Measurements from ENCODE around the gene RBM39.
"Not testable (repeated sequence)": the region's sequence is repeated elsewhere in the genome, so short reads cannot be mapped to it uniquely, and the experiment has no call there.

RBM39 gene

DNA sequence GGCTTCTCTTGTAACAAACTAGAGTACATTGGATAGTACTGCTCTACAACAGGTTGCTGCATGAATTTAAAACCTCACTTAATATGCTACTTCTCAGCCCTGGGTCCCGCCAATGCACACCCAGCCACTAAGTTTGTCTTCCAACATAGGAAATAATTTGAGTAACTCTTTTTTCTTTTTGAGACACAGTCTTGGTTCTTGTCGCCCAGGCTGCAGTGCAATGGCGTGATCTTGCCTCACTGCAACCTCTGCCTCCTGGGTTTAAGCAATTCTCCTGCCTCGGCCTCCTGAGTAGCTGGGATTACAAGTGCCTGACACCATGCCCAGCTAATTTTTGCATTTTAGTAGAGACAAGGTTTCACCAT is 18.8 kb downstream of the RBM39 start:
- H3K9me3 Mint-ChIP-seq, H3K27ac Mint-ChIP-seq, H3K4me3 Mint-ChIP-seq, H3K27me3 Mint-ChIP-seq: not testable (repeated sequence)
- Mint-ChIP-seq H3K4me1 (peaks cover 34% of the 10 kb centered on the region), H3K36me3 (peaks cover 19% of the 10 kb centered on the region)

DNA sequence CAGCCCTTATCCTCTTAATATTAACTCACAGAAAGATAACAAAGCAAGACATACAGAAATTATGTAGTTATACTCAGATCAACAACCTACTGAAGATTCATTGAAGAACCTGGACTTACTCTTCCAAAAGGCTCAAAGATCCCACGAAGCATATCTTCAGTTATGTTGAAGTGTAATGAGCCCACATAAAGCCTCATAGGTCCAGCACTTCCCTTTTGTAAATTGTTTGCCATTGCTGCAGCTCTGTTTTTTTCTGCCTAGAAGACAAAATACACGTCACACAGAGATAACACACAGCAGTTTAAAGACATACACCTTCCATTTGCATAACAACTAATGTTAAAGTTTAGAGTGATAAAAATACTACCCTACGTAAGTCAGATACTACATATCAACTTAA is 20.4 kb downstream of the RBM39 start:
- Mint-ChIP-seq H3K27me3 (no peaks in the 10 kb centered on the region), H3K4me3 (peak overlapping the region; percentile 19), H3K9me3 (no peaks in the 10 kb centered on the region), H3K4me1 (peaks cover 43% of the 10 kb centered on the region), H3K36me3 (peaks cover 21% of the 10 kb centered on the region), H3K27ac (peak overlapping the region; percentile 77)

DNA sequence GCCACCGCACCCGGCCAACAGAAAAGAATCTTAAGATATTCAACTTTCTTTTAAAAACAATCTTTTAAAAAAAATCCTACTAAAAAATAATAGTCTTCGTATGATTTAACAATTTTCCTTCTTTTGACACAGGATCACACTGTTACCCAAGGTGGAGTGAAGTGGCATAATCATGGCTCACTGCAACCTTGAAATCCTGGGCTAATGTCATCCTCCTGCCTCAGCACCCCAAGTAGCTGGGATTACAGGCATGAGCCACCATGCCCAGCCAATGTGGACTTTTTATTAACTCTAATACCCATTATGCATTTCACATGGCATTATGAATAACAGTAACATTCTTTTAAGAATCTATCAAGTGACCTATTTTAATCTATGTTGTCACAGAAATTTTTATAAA is 20.8 kb downstream of the RBM39 start:
- Mint-ChIP-seq H3K27ac (no peak overlapping the region), H3K4me3 (peak overlapping the region; percentile 19), H3K9me3 (no peaks in the 10 kb centered on the region), H3K4me1 (peaks cover 46% of the 10 kb centered on the region), H3K27me3 (no peaks in the 10 kb centered on the region), H3K36me3 (peaks cover 22% of the 10 kb centered on the region)

DNA sequence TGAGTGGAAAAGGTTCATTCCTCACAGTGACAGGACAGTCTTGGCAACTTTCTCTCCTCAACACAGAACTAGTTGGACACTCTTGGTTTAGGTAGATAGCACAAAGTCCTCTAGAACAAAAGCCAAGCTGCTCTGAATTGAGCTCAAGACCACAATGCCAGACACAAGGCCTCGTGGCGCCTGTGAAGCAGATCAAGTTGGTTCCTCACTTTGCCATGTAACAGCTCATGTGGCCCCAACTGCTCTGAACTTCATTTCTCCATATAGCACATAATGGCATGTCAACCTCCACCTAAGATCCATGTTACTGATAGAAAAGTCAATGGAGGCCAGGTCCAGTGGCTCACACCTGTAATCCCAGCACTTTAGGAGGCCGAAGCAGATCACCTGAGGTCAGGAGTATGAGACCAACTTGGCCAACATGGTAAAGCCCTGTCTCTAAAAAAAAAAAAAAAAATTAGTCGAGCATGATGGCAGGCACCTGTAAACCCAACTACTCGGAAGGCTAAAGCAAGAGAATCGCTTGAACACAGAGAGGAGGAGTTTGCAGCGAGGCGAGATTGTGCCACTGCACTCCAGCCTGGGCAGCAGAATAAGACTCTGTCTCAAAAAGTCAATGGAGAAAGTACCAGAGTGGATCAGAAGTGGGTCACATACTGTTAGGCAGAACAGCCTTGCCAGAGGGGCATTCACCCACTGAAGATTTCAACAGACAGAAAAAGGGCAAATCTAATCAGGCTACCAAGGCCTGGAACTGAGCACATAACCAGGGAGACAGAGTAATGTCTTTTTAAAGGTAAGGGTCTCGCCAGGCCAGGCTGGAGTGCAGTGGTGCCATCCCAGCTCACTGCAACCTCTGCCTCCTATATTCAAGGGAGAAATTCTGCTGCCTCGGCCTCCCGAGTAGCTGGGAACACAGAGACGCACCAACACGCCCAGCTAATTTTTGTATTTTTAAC is 21.6 kb downstream of the RBM39 start:
- Mint-ChIP-seq H3K4me3 (no peak overlapping the region), H3K4me1 (peaks cover 48% of the 10 kb centered on the region)

DNA sequence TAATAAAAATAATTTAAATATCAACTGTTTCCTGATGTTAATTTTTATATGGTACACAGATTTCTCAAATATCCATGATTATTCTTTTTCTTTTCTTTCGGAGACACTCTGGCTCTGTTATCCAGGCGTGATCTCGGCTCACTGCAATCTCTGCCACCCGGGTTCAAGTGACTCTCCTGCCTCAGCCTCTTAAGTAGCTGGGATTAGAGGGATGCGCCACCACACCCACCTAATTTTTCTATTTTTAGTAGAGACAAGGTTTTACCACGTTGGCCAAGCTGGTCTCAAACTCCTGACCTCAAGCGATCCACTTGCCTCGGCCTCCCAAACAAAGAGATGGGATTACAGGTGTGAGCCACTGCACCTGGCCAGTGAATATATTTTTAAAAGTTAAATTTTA is 22.3 kb downstream of the RBM39 start:
- Mint-ChIP-seq H3K27ac (no peak overlapping the region), H3K9me3 (no peaks in the 10 kb centered on the region), H3K4me1 (peaks cover 45% of the 10 kb centered on the region), H3K36me3 (peaks cover 21% of the 10 kb centered on the region), H3K27me3 (no peaks in the 10 kb centered on the region), H3K4me3 (no peak overlapping the region)

More for the DNA sequence above, 21.6 kb downstream of the RBM39 start:
- Mint-ChIP-seq H3K27me3 (no peaks in the 10 kb centered on the region), H3K9me3 (no peaks in the 10 kb centered on the region), H3K27ac (peak overlapping the region; percentile 59), H3K36me3 (peaks cover 22% of the 10 kb centered on the region)

DNA sequence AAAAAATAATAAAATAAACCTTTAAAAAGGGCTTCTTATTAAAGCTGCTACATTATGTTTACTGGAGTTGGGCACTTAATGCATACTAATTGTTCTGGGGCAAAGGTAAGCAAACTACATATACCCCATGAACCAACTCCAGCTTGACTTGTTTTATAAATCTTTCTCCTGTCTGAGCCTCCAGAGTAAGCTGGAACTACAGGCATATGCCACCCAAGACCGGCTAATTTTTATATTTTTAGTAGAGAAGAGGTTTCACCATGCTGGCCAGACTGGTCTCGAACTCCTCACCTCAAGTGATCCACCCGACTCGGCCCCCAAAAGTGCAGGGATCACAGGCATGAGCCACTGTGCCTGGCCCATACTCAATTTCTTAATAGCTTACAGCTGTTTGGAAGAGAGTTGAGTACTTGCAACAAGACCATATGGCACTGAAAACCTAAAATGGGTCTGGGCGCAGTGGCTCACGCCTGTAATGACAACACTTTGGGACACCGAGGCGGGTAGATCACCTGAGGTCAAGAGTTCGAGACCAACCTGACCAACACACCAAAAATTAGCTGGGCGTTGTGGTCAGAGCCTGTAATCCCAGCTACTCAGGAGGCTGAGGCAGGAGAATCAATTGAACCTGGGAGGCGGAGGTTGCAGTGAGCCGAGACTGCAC is 23.0 kb downstream of the RBM39 start:
- H3K9me3 Mint-ChIP-seq: no peaks in the 10 kb centered on the region

DNA sequence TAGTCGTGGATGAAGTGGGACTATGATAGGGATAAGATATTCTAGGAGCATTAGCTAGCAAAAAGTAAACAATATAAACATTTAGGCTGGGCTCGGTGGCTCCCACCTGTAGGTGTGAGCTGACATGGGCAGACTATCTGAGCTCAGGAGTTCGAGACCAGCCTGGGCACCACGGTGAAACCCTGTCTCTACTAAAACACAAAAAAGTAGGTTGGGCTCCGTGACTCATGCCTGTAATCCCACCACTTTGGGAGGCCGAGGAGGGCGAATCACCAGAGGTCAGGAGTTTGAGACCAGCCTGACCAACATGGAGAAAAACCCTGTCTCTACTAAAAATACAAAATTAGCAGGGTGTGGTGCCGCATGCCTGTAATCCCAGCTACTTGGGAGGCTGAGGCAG is 23.7 kb downstream of the RBM39 start:
- H3K27ac Mint-ChIP-seq: peak overlapping the region; percentile 88
- H3K36me3 Mint-ChIP-seq: peaks cover 17% of the 10 kb centered on the region
- not testable (repeated sequence) for H3K9me3 Mint-ChIP-seq, H3K4me3 Mint-ChIP-seq, H3K27me3 Mint-ChIP-seq
- H3K4me1 Mint-ChIP-seq: peaks cover 56% of the 10 kb centered on the region

More for the DNA sequence above, 23.0 kb downstream of the RBM39 start:
- Mint-ChIP-seq H3K4me3 (no peak overlapping the region), H3K4me1 (peaks cover 50% of the 10 kb centered on the region), H3K27ac (no peak overlapping the region), H3K36me3 (peaks cover 17% of the 10 kb centered on the region), H3K27me3 (no peaks in the 10 kb centered on the region)

DNA sequence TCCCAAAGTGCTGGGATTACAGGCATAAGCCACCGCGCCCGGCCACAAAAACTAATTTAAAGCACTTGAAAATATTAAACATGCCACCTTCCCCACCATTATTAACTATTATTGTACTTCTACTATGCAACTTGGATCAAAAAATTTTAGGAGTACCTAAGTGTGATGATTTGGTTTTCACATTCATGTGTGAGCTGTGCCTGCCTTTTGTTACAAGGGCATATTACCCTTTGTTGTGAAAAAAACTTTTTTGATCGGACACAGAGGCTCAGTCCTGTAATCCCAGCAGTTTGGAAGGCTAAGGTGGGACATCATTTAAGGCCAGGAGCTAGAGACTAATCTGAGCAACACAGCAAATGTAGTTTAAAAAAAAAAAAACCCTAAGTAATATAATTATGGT is 25.7 kb downstream of the RBM39 start:
- Mint-ChIP-seq H3K27ac (peak overlapping the region; percentile 41), H3K27me3 (no peaks in the 10 kb centered on the region), H3K36me3 (peaks cover 8% of the 10 kb centered on the region), H3K4me3 (no peak overlapping the region), H3K9me3 (no peaks in the 10 kb centered on the region), H3K4me1 (peaks cover 58% of the 10 kb centered on the region)

DNA sequence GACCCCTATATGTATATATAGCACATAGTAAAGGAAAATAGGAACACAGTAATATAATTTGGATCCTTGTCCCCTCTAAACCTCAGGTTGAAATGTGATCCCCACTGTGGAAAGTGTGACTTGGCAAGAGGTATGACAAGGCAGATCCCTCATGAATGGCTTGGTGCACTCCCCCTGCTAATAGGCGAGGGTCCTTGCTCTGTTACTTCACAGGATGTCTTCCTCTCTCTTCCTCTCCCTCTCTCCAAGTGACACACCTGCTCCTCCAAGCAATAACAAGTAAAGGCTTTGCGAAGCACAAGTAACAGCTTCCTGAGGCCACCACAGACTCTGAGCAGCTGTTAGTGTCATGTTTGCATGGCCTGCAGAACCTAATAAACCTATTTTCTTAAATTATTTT is 26.4 kb downstream of the RBM39 start:
- Mint-ChIP-seq H3K36me3 (peaks cover 10% of the 10 kb centered on the region), H3K27me3 (no peaks in the 10 kb centered on the region), H3K4me3 (peak overlapping the region; percentile 15), H3K9me3 (no peaks in the 10 kb centered on the region), H3K4me1 (peaks cover 63% of the 10 kb centered on the region), H3K27ac (peak overlapping the region; percentile 70)

DNA sequence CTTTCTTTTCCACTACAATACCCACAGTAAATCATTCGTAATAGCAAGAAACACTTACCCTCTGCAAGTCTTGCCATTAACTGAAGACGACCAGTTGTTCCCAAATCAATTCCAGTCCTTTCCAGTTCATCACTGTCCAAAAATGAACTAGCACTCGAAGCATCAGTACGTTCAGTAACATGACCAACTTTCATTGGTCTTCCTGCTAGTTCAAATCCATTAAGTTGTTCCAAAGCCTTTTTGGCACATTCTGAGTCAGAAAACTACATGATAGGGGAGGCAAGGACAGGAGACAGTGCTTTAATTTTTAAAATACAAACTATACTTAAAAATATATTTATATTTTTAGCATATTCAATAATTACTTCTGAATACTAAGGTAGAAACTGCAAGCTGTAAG is 27.9 kb downstream of the RBM39 start:
- no peak overlapping the region for H3K27ac Mint-ChIP-seq
- peaks cover 69% of the 10 kb centered on the region for H3K4me1 Mint-ChIP-seq
- peaks cover 11% of the 10 kb centered on the region for H3K36me3 Mint-ChIP-seq
- no peaks in the 10 kb centered on the region for H3K27me3 Mint-ChIP-seq
- H3K4me3 Mint-ChIP-seq: no peak overlapping the region
- H3K9me3 Mint-ChIP-seq: no peaks in the 10 kb centered on the region

DNA sequence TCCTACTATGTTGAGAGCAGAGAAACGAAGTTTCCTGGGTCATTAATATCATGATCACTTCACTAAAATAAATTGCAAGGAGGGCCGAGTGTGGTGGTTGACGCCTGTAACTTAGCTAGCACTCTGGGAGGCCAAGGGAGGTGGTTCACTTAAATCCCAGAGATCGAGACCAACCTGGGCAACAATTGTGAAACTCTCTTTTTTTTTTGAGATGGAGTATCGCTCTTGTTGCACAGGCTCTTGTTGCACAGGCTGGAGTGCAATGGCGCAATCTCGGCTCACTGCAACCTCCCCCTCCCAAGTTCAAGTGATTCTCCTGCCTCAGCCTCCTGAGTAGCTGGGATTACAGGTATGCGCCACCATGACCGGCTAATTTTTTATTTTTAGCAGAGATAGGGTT is 28.9 kb downstream of the RBM39 start:
- not testable (repeated sequence) for H3K4me3 Mint-ChIP-seq, H3K9me3 Mint-ChIP-seq, H3K27me3 Mint-ChIP-seq
- H3K4me1 Mint-ChIP-seq: peaks cover 72% of the 10 kb centered on the region
- peaks cover 11% of the 10 kb centered on the region for H3K36me3 Mint-ChIP-seq
- H3K27ac Mint-ChIP-seq: peak overlapping the region; percentile 74

DNA sequence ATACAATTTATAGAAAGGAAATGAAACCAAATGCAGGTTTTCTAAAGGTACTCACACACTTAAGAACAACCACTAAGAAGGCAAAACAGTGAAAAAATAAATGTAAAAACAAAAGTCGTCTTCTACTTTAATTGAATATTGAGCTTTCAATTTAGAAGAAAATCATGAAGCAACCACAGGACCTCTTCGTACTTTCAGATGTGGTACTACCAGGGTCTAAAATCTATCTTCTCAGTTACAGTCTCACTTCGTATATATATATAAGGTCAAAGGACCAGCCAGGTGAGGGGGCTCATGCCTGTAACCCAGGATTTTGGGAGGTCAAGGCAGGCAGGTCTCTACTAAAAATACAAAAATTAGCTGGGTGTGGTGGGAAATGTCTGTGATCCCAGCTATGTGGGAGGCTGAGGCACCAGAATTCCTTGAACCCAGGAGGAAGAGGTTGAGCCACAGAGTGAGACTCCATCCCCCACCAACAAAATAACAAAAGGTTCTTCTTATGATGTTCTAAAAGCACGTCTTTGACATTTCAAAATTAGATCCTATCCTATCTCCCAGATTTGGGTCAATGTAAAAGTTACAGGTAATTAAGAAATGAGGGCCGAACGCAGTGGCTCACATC is 30.4 kb downstream of the RBM39 start:
- Mint-ChIP-seq H3K9me3 (no peaks in the 10 kb centered on the region), H3K4me1 (peaks cover 64% of the 10 kb centered on the region), H3K4me3 (peak overlapping the region; percentile 62), H3K27me3 (no peaks in the 10 kb centered on the region), H3K36me3 (peaks cover 9% of the 10 kb centered on the region), H3K27ac (peak overlapping the region; percentile 83)

DNA sequence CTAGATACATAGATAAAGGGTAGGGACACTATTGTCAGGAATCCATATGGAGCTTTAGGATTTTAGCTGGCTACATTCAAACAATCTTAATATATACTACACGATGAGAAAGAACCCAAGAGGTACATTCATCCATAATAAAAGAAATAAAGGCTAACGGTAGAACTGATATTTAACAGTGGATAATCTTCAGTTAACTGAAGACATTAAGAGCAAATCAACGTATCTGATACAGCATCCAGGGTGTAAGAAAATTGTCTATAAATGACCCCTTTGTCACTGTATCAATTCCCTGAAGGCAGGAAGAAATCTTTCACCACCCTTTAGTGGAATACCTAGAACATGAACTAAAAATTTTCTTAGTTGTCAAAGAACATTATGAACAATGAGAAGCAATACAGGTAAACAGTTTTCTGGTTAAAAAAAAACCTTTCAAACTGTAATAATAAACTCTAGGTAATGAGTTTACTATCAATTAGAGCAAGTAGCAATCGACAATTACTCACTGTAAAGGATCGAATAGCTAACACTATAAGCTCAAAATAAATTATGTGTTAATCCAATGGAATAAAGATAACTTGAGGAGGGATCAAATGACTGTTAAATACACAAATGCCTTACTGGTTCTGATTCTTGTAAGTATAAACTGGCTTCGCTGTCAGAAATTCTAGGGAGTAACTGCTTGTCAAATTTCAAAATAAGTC is 31.0 kb downstream of the RBM39 start:
- Mint-ChIP-seq H3K27me3 (no peaks in the 10 kb centered on the region), H3K36me3 (peaks cover 6% of the 10 kb centered on the region), H3K4me3 (peak overlapping the region; percentile 62), H3K4me1 (peaks cover 60% of the 10 kb centered on the region), H3K27ac (peak overlapping the region; percentile 83), H3K9me3 (no peaks in the 10 kb centered on the region)

DNA sequence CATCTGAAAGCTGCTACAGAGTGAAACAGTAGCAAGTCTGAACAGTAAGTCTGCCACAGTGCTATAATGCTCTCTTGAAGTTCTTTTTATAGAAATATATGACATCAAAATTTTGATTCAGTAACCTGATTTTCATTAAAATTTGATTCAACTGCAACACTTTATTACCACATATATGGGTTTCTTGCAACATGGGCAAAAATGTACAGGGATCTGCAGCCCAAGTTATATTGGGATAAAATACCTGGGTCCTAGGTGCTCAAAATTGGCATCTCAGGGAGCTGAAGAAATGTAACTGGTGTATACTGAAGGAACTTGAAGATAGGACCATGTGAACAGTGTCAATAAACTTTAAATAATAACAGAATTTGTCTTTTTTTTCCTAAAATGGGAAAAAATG is 32.0 kb downstream of the RBM39 start:
- Mint-ChIP-seq H3K36me3 (peaks cover 3% of the 10 kb centered on the region), H3K4me3 (no peak overlapping the region), H3K27me3 (no peaks in the 10 kb centered on the region), H3K4me1 (peaks cover 52% of the 10 kb centered on the region), H3K9me3 (no peaks in the 10 kb centered on the region), H3K27ac (no peak overlapping the region)

DNA sequence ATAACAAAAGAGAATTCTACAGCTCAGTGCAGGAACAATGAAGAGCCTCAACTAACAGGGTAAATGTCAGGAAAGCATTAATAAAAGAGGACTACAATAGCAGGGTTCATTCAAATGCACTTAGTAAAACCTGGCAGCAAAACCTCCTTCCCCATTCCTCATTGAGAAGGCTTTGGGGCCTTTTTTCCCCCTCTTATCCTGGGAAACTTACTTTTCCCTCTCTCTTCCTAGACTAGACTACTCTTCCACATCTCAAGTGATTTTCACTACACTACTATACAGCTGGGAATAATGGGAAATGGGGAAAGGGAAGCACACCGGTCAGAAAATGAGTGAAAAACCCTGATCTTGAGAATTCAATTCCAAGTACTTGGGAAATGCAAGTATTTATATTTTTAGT is 32.8 kb downstream of the RBM39 start:
- H3K27ac Mint-ChIP-seq: peak overlapping the region; percentile 79
- H3K4me1 Mint-ChIP-seq: peaks cover 54% of the 10 kb centered on the region
- H3K36me3 Mint-ChIP-seq: peaks cover 6% of the 10 kb centered on the region
- H3K4me3 Mint-ChIP-seq: no peak overlapping the region
- H3K27me3 Mint-ChIP-seq: no peaks in the 10 kb centered on the region
- H3K9me3 Mint-ChIP-seq: no peaks in the 10 kb centered on the region

Measured in activated naive CD4-positive, alpha-beta T cell treated with anti-CD3 and anti-CD28 coated beads, Interleukin-2, amount 50 U/mL, for 24 hours (primary cell).